ENCODE measurements around the gene MSMB. TPM values are rescaled to one million over a fixed set of nuclear protein-coding genes. Genes with fewer than 3 reads are reported as not detected.
"Not testable (repeated sequence)": the region's sequence is repeated elsewhere in the genome, so short reads cannot be mapped to it uniquely, and the experiment has no call there.

The MSMB gene
- total RNA-seq, 4 donors from 2014 or later = not detected

GRCh38 chr10:46000538-46000937 lies 45.5 kb downstream of the MSMB start:
- intact Hi-C loops (cut with DNase I) = no loop called here
- Histone ChIP-seq H3K9me3 (no peaks in the 10 kb centered on the region), H3K4me1 (no peaks in the 10 kb centered on the region), H3K4me3 (replicated peaks in 1 of 3) (no peak overlapping the region), H3K27me3 (no peaks in the 10 kb centered on the region), H3K36me3 (peaks cover 26 to 57% of the 10 kb centered on the region in 2 donors), H3K27ac (no peak overlapping the region)
- no peak for DNase-seq
- 89 to 92% methylated on average over 1 of the region's 1 CpG for WGBS, 2 donors
- TF ChIP-seq CTCF (IDR thresholded peaks at IDR 0.05) (no peak), POLR2A (IDR thresholded peaks at IDR 0.05) (no peak)

- H3K9me3 ChIP-seq; H3K27ac ChIP-seq; H3K27me3 ChIP-seq; H3K4me3 ChIP-seq (replicated peaks in 1 of 3); H3K4me1 ChIP-seq; intact Hi-C loops (cut with DNase I); DNase-seq: not testable (repeated sequence)
- peaks cover 26 to 51% of the 10 kb centered on the region in 2 donors for H3K36me3 ChIP-seq
- WGBS, 2 donors = 97% methylated on average over 5 of the region's 5 CpGs
Measured at GRCh38 chr10:45999955-46000354, 46.1 kb downstream of the MSMB start.

- Histone ChIP-seq H3K36me3 (peaks cover 19 to 35% of the 10 kb centered on the region in 2 donors), H3K27me3 (no peaks in the 10 kb centered on the region), H3K27ac (no peak overlapping the region), H3K4me1 (no peaks in the 10 kb centered on the region), H3K4me3 (replicated peaks in 1 of 3) (no peak overlapping the region), H3K9me3 (no peaks in the 10 kb centered on the region)
- intact Hi-C loops (cut with DNase I) = no loop called here
- TF ChIP-seq POLR2A (IDR thresholded peaks at IDR 0.05) (no peak), CTCF (IDR thresholded peaks at IDR 0.05) (no peak)
- no peak for DNase-seq
- 93 to 94% methylated on average over 5 of the region's 5 CpGs for WGBS, 2 donors
Measured at GRCh38 chr10:45997994-45998763, 47.9 kb downstream of the MSMB start.

- DNase-seq = no peak
- Histone ChIP-seq H3K4me3 (replicated peaks in 1 of 3) (no peak overlapping the region), H3K36me3 (peaks cover 15 to 30% of the 10 kb centered on the region in 2 donors), H3K27ac (no peak overlapping the region), H3K9me3 (no peaks in the 10 kb centered on the region), H3K27me3 (no peaks in the 10 kb centered on the region), H3K4me1 (no peaks in the 10 kb centered on the region)
- 94 to 96% methylated on average over 4 of the region's 4 CpGs for WGBS, 2 donors
- TF ChIP-seq CTCF (IDR thresholded peaks at IDR 0.05) (no peak), POLR2A (IDR thresholded peaks at IDR 0.05) (no peak)
- intact Hi-C loops (cut with DNase I) = no loop called here
Measured at GRCh38 chr10:45997557-45997956, 48.5 kb downstream of the MSMB start.

GRCh38 chr10:45985590-45985989 lies 60.5 kb downstream of the MSMB start:
- WGBS, 2 donors = 88% methylated on average over 3 of the region's 3 CpGs
- intact Hi-C loops (cut with DNase I) = not testable (repeated sequence)
- H3K36me3 ChIP-seq = peaks cover 4 to 16% of the 10 kb centered on the region in 2 donors

GRCh38 chr10:45984473-45984872 lies 61.6 kb downstream of the MSMB start:
- H3K27ac ChIP-seq; H3K4me1 ChIP-seq; H3K4me3 ChIP-seq (replicated peaks in 1 of 3); H3K27me3 ChIP-seq; intact Hi-C loops (cut with DNase I); H3K9me3 ChIP-seq; DNase-seq: not testable (repeated sequence)
- 93 to 97% methylated on average over 2 of the region's 2 CpGs for WGBS, 2 donors
- peaks cover 4 to 16% of the 10 kb centered on the region in 2 donors for H3K36me3 ChIP-seq

More at GRCh38 chr10:45985590-45985989, 60.5 kb downstream of the MSMB start:
- H3K4me1 ChIP-seq; DNase-seq; H3K9me3 ChIP-seq; H3K4me3 ChIP-seq (replicated peaks in 1 of 3); H3K27me3 ChIP-seq; H3K27ac ChIP-seq: not testable (repeated sequence)
